Measurements from ENCODE around the gene PCDHGB5.
"Not testable (repeated sequence)": the region's sequence is repeated elsewhere in the genome, so short reads cannot be mapped to it uniquely, and the experiment has no call there.

The PCDHGB5 gene

DNA sequence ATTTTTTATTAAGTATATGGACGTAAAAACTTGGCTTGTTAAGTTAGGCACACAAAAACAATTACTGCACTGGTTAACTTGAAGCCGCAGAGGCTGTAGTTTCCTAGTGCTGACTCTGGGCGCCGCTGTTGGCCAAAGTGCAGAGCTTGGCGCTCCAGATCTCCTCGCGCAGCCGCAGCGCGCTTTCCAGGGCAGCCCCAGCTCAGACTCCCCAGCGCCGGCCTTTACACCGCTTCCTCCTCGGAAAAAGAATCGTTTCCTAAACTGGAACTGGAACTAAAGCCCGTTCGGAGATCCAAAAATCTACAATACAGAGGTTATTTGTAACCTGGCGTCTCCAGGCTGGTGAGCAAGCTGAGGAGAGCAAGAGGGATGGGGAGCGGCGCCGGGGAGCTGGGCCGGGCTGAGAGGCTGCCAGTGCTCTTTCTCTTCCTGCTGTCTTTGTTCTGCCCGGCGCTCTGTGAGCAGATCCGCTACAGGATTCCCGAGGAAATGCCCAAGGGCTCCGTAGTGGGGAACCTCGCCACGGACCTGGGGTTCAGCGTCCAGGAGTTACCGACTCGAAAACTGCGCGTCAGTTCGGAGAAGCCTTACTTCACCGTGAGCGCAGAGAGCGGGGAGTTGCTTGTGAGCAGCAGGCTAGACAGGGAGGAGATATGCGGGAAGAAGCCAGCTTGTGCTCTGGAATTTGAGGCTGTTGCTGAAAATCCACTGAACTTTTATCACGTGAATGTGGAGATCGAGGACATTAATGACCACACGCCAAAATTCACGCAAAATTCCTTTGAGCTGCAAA is at the start of gene PCDHGB5:
Gene PCDHGB5, plus strand, starts transcription at position 192 of the 796 bp plus-strand sequence. Its CDS starts 181 bp downstream, at position 373.
- not testable (repeated sequence) for DNase-seq (ENCODE audit: low read depth in 2 of 2)

GRCh38 chr5:141349917-141350619 is 47.7 kb upstream of the PCDHGB5 start, which contains the start of gene PCDHGB1:
Gene PCDHGB1, plus strand, starts transcription at chr5:141350099. Its CDS starts 162 bp downstream, at chr5:141350261.
- no peak for DNase-seq (ENCODE audit: low read depth in 2 of 2)

GRCh38 chr5:141351591-141351990 is 46.2 kb upstream of the PCDHGB5 start:
- DNase-seq (ENCODE audit: low read depth in 2 of 2): no peak

DNA sequence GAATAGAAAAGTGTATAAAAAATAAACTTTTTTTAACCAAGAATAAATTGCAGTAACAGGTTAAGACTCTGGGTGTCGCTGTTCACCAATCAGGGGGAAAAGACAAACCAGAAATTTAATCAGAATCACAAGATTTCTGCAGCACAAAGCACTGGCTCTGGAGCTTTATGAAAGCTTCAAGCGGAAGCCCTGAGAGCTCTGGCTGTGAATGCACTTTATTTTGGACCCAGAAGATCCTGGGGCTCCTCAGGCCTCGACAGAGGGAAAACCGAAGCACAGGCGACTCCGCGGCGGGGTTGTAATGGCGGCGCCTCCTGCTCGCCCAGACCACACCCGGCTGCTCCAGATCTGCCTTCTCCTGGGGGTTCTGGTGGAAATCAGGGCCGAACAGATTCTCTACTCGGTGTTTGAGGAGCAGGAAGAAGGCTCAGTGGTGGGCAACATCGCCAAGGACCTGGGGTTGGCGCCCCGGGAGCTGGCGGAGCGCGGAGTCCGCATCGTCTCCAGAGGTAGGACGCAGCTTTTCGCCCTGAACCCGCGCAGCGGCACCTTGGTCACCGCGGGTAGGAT is 42.8 kb upstream of the PCDHGB5 start, which contains the start of gene PCDHGA4:
Gene PCDHGA4, plus strand, starts transcription at position 122 of the 570 bp plus-strand sequence. Its CDS starts 87 bp downstream, at position 209.
- DNase-seq (ENCODE audit: low read depth in 2 of 2): no peak

- no peak for DNase-seq (ENCODE audit: low read depth in 2 of 2)
These were observed 42.1 kb upstream of the PCDHGB5 start for GRCh38 chr5:141355641-141356040.

DNA sequence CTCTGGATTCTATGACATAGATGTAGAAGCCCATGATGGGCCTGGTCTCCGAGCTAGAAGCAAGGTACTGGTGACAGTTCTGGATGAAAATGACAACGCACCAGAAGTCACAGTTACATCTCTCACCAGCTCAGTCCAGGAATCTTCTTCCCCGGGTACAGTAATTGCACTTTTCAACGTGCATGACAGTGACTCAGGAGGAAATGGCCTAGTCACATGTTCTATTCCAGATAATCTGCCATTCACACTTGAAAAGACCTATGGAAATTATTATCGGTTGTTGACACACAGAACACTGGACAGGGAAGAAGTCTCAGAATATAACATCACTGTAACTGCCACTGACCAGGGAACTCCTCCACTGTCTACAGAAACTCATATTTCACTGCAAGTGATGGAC is 41.6 kb upstream of the PCDHGB5 start:
- DNase-seq (ENCODE audit: low read depth in 2 of 2): no peak

GRCh38 chr5:141356950-141357349 is 40.8 kb upstream of the PCDHGB5 start:
- no peak for DNase-seq (ENCODE audit: low read depth in 2 of 2)

- no peak for DNase-seq (ENCODE audit: low read depth in 2 of 2)
These were observed 37.8 kb upstream of the PCDHGB5 start, which contains the start of gene PCDHGB2 for GRCh38 chr5:141359790-141360426. Gene PCDHGB2, plus strand, starts transcription at chr5:141359994. Its CDS starts 142 bp downstream, at chr5:141360136.

DNA sequence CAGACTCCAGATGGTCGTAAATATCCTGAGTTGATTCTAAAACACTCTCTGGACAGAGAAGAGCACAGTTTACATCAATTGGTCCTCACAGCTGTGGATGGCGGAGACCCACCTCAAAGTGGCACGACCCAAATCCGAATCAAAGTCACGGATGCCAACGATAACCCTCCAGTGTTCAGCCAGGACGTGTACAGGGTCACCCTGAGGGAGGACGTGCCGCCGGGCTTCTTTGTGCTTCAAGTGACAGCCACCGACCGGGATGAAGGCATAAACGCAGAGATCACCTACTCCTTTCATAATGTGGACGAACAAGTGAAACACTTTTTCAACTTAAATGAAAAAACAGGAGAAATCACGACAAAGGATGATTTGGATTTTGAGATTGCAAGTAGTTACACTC is 37.1 kb upstream of the PCDHGB5 start:
- no peak for DNase-seq (ENCODE audit: low read depth in 2 of 2)

- DNase-seq (ENCODE audit: low read depth in 2 of 2): no peak
These were observed 35.0 kb upstream of the PCDHGB5 start for GRCh38 chr5:141362719-141363118.

DNA sequence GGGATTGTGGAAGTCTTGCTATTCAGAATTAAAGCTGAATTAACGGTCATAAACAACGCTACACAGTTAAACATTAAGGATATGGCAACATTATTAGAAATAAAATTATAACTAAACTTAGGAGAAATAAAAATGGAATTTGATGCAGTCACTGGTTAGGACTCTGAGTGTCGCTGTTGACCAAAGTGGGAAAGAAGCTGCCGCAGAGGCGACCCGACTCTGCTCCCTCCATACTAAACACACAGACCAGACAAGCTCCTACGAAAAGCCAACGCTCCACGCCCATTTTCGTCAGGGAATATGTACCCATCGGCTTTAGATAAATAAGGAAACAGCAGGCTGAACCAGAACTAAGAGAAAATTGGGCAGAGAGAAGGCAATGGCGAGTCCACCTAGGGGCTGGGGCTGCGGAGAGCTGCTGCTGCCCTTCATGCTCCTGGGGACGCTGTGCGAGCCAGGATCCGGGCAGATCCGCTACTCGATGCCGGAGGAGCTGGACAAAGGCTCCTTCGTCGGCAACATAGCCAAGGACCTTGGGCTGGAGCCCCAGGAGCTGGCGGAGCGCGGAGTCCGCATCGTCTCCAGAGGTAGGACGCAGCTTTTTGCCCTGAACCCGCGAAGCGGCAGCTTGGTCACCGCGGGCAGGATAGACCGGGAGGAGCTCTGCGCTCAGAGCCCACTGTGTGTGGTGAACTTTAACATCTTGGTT is 33.6 kb upstream of the PCDHGB5 start, which contains the start of gene PCDHGA5:
Gene PCDHGA5, plus strand, starts transcription at position 211 of the 709 bp plus-strand sequence. Its CDS starts 169 bp downstream, at position 380.
- DNase-seq (ENCODE audit: low read depth in 2 of 2): no peak

GRCh38 chr5:141366016-141366896 is 31.5 kb upstream of the PCDHGB5 start:
- DNase-seq (ENCODE audit: low read depth in 2 of 2): no peak

- DNase-seq (ENCODE audit: low read depth in 2 of 2): no peak
These were observed 27.5 kb upstream of the PCDHGB5 start, which contains the start of gene PCDHGB3 for GRCh38 chr5:141369994-141370848. Gene PCDHGB3, plus strand, starts transcription at chr5:141370242. Its CDS starts 153 bp downstream, at chr5:141370395.

- no peak for DNase-seq (ENCODE audit: low read depth in 2 of 2)
These were observed 25.9 kb upstream of the PCDHGB5 start for GRCh38 chr5:141371572-141372475.

DNA sequence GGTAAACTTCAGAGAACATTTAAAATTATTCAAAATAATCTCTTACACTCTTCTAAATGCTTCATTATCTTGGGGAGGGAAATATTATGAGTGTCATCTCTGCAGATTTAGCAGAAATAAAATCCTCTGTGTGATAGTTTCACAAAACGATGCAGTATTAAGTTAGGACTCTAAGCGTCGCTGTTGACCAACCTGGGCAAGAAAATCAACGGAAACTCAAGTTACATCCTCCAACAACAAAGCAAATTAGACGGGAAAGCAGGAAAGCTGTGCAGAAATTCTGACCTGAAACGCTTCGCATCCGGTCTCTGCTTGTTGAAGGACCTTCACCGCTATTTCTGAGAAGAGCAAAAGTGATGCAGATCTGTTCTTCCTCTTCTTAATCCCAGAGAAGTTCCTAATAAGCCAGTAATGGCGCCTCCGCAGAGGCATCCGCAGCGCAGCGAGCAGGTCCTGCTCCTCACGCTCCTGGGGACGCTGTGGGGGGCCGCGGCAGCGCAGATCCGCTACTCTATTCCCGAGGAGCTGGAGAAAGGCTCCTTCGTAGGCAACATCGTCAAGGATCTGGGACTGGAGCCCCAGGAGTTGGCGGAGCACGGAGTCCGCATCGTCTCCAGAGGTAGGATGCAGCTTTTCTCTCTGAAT is 24.0 kb upstream of the PCDHGB5 start, which contains the start of gene PCDHGA6:
Gene PCDHGA6, plus strand, starts transcription at position 219 of the 645 bp plus-strand sequence. Its CDS starts 193 bp downstream, at position 412.
- DNase-seq (ENCODE audit: low read depth in 2 of 2): no peak

DNA sequence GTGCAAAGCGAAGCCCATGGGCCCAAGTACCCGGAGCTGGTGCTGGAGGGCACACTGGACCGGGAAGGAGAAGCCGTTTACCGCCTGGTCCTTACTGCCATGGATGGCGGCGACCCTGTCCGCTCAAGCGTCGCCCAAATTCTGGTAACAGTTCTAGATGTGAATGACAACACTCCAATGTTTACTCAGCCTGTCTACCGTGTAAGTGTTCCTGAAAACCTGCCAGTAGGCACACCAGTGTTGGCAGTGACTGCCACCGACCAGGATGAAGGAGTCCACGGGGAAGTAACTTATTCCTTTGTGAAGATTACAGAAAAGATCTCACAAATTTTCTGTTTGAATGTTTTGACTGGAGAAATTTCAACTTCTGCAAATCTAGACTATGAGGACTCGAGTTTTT is 23.1 kb upstream of the PCDHGB5 start:
- no peak for DNase-seq (ENCODE audit: low read depth in 2 of 2)
